ENCODE results near the gene MCU.
"Not testable (repeated sequence)": the region's sequence is repeated elsewhere in the genome, so short reads cannot be mapped to it uniquely, and the experiment has no call there.

Gene MCU

DNA sequence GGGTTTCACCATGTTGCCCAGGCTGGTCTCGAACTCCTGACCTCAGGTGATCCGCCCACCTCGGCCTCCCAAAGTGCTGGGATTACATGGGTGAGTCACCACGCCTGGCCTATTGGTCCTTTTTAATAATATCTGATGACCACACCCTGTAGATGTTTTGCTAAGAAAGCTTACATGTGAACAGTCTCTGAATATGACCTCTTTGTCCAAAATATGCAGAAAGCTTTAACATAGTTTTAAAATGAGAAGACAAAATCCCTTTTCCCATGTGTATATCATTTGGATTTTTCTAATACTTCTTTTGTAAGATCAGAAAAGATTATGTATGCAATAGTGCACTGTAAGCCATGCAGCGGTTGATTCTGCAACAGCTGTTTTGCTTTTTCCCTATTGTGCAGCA, 38.5 kb downstream of the MCU start:
- DNase-seq = no peak

DNA sequence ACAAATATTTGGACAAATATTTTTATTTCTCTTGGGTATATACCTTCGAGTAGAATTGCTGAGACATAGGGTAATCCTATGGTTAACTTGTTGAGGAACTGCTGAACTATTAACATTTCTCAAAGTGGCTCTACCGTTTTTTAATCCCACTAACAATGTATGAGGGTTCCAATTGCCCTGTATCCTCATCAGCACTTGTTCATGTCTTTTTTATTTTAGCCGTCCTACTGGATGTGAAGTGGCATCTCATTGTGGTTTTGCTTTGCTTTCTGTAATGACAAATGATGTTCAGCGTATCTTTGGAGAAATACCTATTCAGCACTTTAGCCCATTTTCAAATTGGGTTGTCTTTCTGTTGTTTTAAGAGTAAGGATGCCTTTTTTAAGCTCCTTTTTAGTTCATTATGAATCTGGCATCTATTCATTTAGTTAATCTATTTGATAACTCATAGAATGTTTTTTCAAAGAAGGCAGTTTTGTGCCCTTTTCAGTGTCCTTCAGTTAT, 40.0 kb downstream of the MCU start:
- no peak for DNase-seq

- DNase-seq = no peak
Measured at GRCh38 chr10:72732521-72732920, 40.6 kb downstream of the MCU start.

- DNase-seq = no peak
Measured at GRCh38 chr10:72733989-72734388, 42.0 kb downstream of the MCU start.

DNA sequence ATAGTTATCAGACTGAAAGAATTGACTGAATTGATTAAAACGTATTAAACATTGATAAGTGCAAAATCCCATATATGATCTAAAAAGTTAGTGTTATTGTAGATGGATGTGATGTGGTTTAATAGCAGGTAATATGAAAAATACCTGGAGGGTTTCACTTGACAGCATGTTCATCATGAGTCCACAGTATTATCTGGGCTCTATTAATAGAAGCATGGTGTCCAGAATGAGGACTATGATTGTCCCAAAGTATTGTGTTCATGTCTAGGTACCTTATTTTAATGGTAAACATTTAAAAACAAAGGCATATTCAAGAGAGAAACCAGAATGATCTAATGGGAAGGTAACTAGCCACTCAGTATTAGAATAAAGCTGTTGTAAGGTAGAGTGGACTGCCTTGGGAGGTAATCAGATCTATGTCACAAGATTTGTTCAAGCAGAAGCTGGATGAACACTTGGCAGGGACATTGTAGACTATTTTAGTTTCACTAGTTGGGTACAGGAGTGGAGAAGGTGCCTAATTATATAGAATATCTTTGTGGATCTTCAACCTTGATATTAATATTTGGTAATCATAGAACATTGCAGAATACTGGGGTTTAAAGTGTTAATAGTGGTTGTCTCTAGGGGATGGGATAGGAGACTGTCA, 43.5 kb downstream of the MCU start:
- DNase-seq = no peak

DNA sequence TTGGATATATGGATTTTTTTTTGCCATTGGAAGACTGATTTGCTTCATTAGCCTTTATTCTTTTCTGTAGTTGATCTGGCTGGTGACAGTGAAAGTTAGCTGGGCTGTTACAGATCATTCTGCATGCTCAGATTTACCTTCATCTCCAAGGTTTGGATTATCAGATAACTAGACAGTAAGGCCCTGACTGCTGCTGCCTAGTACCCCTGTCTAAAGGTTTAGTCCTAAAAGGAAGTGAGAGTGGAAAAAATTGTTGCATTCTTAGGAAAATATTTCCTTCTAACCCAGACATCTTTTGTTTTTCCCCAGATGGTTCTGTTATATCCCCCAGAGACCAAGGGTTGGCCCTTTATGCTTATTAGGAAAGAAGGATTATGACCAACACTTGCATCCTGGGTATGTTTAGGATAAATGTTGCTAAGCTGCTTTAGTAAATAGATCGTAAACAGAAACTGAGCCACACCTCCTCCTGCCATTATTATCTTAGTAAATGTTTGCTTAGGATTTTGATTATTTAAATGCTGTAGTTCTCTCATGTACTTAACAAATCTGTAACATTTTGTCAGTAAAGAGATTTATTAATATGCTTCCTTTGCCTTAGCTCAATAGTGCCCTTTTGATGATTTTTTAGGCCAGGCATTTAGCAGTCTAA, 44.4 kb downstream of the MCU start:
- DNase-seq = no peak

DNA sequence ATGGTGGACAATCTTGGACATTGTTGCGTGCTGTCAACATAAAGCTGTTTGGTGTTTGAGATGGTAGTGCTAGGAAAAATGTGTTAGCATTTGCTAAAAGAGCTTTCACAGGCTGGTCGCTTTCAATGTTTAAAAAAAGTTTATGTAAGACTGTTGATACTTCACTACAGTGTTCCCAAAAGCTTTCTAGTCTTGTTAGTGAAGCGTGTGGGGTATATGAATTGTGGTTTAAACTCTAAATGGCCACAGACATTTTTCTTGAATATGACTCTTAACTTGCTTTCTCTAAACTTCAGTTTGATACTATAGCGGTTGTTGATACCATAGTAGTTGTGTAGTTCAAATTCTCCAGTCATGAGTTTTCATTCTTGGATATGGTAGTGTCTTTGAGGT, 44.9 kb downstream of the MCU start:
- DNase-seq = no peak

DNA sequence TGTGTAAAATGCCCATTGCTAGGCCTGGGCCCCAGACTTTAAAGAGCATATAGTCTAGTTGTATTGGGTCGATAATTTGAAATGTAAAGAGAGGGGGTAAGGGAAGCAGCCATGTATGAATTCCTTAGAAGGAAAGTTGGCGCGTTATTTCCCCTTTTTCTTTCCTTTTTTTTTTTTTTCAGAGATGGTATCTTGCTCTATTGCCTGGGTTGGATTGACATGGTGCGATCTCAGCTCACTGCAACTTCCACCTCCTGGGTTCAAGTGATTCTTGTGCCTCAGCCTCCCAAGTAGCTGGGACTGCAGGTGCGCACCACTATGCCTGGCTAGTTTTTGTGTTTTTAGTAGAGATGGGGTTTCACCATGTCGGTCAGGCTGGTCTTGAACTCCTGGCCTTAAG, 45.4 kb downstream of the MCU start:
- DNase-seq = not testable (repeated sequence)

- no peak for DNase-seq
Measured at GRCh38 chr10:72738486-72738885, 46.5 kb downstream of the MCU start.

GRCh38 chr10:72740528-72740927, 48.6 kb downstream of the MCU start:
- DNase-seq = peak in 1 of 51 donors; percentile 34

- DNase-seq = no peak
Measured at GRCh38 chr10:72742092-72742491, 50.1 kb downstream of the MCU start.

DNA sequence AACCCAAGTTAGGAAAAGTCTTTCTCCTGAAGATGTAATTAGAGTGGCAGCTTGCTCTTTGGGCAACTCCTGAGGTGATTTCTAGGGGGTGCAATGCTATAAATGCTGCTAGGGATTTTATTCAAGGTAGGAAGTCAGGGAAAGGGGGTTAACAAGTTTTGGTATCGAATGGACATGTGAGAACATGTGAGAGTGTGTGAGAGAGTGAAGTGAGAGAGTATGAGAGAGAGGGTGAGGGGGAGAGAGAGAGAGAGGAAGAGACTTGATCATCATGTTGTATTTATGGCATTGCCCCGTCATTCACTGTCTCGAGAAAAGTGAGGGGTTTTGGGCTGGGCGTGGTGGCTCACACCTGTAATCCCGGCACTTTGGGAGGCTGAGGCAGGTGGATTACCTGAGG, 50.9 kb downstream of the MCU start:
- DNase-seq = no peak

DNA sequence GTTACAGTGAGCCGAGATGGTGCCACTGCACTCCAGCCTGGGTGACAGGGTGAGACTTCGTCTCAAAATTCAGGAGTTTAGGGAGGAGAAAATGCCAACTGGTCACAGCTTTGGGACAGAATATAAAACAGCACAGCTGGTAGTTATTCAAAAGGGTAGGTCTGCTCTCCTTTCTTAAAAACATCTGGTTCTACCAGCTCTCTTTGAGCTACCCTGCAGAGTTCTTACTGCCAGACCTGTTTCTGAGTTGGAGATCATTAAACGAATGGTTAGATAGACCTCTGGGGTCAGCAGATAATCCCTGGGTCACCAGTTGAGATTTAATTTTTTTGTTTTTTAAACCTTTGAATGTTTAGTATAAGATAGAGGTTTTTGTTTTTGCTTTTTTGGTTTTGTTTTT, 52.6 kb downstream of the MCU start:
- no peak for DNase-seq

- DNase-seq = no peak
Measured at GRCh38 chr10:72746426-72747363, 54.8 kb downstream of the MCU start.

GRCh38 chr10:72747521-72747920, 55.6 kb downstream of the MCU start:
- DNase-seq = no peak

DNA sequence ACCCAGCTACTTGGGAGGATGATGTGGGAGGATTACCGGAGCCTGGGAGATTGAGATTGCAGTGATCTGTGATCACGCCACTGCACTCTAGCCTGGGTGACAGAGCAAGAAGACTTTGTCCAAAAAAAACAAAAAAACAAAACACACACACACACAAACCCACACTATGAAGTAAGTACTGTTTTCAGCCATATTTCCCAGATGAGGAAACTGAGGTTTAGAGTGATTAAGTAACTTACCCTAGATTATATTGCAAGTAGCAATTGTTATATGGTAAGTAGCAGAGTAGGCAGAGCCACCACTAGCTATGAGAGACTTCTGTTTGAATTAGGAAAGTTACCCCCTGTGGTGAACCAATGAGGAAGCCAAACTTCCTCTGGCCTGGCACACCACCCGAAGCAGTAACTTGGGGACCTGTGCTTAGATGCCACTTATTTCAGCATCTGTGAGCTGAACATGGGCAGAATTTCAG, 61.9 kb downstream of the MCU start:
- no peak for DNase-seq

GRCh38 chr10:72754275-72755032, 62.5 kb downstream of the MCU start:
- DNase-seq = no peak

- no peak for DNase-seq
Measured at GRCh38 chr10:72756674-72757385, 64.9 kb downstream of the MCU start.

DNA sequence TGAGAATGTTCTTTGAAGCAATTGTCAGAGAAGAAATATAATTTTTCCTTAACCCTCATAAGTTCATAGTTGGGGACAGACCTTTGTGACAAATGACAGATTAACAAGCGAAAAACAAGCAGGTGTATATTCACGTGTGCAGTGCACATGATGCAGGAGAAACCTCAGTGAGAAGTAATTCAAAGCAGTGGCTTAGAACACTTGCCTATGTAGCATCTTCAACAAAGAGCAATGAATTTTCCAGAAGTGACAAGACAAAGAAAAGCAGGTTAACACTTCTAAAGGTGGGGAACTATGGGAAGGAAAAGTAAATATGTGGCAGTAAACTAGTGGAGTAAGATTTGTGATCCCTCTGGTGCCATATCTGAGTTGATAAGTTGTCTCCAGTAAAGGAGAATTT, 65.8 kb downstream of the MCU start:
- DNase-seq = no peak

GRCh38 chr10:72758930-72759329, 67.0 kb downstream of the MCU start:
- not testable (repeated sequence) for DNase-seq

DNA sequence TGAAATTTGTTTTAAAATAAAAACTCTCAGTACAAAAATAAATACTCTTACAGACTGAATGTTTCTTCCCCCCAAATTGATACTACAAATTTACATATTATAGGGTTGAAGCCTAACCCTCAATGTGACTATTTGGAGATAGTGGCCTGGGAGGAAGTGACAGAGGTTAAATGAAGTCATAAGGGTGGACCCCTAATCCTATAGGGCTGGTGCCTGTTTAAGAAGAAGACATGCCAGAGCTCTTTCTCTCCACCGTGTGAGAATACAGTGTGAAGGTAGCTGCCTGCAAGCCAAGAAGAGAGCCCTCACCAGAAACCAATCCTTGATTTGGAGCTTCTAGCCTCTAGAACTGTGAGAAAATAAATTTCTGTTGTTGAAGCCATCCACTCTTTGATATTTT, 67.6 kb downstream of the MCU start:
- DNase-seq = no peak

Data from hypothalamus (tissue), 51 donors.